Skin of body (tissue), 2 donors: Measurements from ENCODE around the gene CYBC1. TPM values are rescaled to one million over a fixed set of nuclear protein-coding genes. Genes with fewer than 3 reads are reported as not detected.
"Not testable (repeated sequence)": the region's sequence is repeated elsewhere in the genome, so short reads cannot be mapped to it uniquely, and the experiment has no call there.

ENCODE experiments used
- DNase-seq: peaks from one replicate; lab custom pipeline; 2025; lab: John Stamatoyannopoulos, UW
- total RNA-seq: library from RNA; depleted of rRNA; stranded (reverse); fragments of >200 nt; gene quantifications from one replicate; pipeline ENCODE4 v1.2.3, GENCODE V29; 2014

CYBC1 gene
- total RNA-seq, 1 donor from 2014 or later: 24.8 TPM

GRCh38 chr17:82479602-82480001 lies 29.1 kb upstream of the CYBC1 start:
- no peak for DNase-seq

GRCh38 chr17:82477934-82478333 lies 27.4 kb upstream of the CYBC1 start:
- no peak for DNase-seq

GRCh38 chr17:82475458-82475857 lies 24.9 kb upstream of the CYBC1 start:
- no peak for DNase-seq

GRCh38 chr17:82474223-82475010 lies 23.9 kb upstream of the CYBC1 start:
- peak; percentile 56 for DNase-seq

GRCh38 chr17:82470065-82470464 lies 19.5 kb upstream of the CYBC1 start:
- no peak for DNase-seq

- DNase-seq: no peak
These were observed 18.1 kb upstream of the CYBC1 start for GRCh38 chr17:82468692-82469091.

- no peak for DNase-seq
These were observed 14.6 kb upstream of the CYBC1 start for GRCh38 chr17:82465023-82465603.

- DNase-seq: no peak
These were observed 14.0 kb upstream of the CYBC1 start for GRCh38 chr17:82464567-82464929.

GRCh38 chr17:82463925-82464566 lies 13.5 kb upstream of the CYBC1 start:
- DNase-seq: no peak

GRCh38 chr17:82463391-82463790 lies 12.8 kb upstream of the CYBC1 start:
- DNase-seq: no peak

GRCh38 chr17:82461827-82462524 lies 11.4 kb upstream of the CYBC1 start:
- DNase-seq: no peak

- DNase-seq: not testable (repeated sequence)
These were observed 9.4 kb upstream of the CYBC1 start for GRCh38 chr17:82459936-82460335.

- DNase-seq: no peak
These were observed 8.4 kb upstream of the CYBC1 start for GRCh38 chr17:82458885-82459424.

GRCh38 chr17:82458179-82458884 lies 7.8 kb upstream of the CYBC1 start, which contains the start of gene NARF:
TSS of gene NARF (plus strand) at chr17:82458741. CDS start at chr17:82458804, 63 bp downstream.
- peak; percentile 97 for DNase-seq

GRCh38 chr17:82457929-82458178 lies 7.3 kb upstream of the CYBC1 start:
- DNase-seq: peak; percentile 92

- DNase-seq: no peak
These were observed 6.7 kb upstream of the CYBC1 start for GRCh38 chr17:82457073-82457928.

GRCh38 chr17:82453706-82454105 lies 3.2 kb upstream of the CYBC1 start:
- not testable (repeated sequence) for DNase-seq

- DNase-seq: not testable (repeated sequence)
These were observed 2.6 kb upstream of the CYBC1 start for GRCh38 chr17:82453151-82453550.

- no peak for DNase-seq
These were observed 1.6 kb upstream of the CYBC1 start for GRCh38 chr17:82452162-82452561.

- DNase-seq: no peak
These were observed 632 bp downstream of the CYBC1 start for GRCh38 chr17:82449883-82450356.
